IPS-15b (cell line): Measurements from ENCODE around the gene JAKMIP2.

Experiments used
- H3K27me3 ChIP-seq: one replicate; pipeline ENCODE4 v1.6.1; 2013; ENCODE audit warnings: low read length; ENCODE audit not compliant: control insufficient read depth, insufficient read depth
- H3K36me3 ChIP-seq: one replicate; pipeline ENCODE4 v1.6.1; 2013; ENCODE audit warnings: low read length; ENCODE audit not compliant: control insufficient read depth, insufficient read depth
- H3K4me1 ChIP-seq: one replicate; pipeline ENCODE4 v1.6.1; 2013; ENCODE audit warnings: mild to moderate bottlenecking, low read length; ENCODE audit not compliant: control insufficient read depth, insufficient read depth
- H3K4me3 ChIP-seq: one replicate; pipeline ENCODE4 v1.5.1; 2013; ENCODE audit warnings: low read depth, low read length
- H3K9ac ChIP-seq: one replicate; pipeline ENCODE4 v1.6.1; 2013; ENCODE audit warnings: low read depth, mild to moderate bottlenecking, low read length
- H3K9me3 ChIP-seq: one replicate; pipeline ENCODE4 v1.6.1; 2013; ENCODE audit warnings: mild to moderate bottlenecking, low read length; ENCODE audit not compliant: control insufficient read depth, insufficient read depth

JAKMIP2 gene

GRCh38 chr5:147754372-147755122 lies 28.0 kb downstream of the JAKMIP2 start:
- H3K9me3 ChIP-seq = no peaks in the 10 kb centered on the region
- H3K4me1 ChIP-seq = peaks cover 20% of the 10 kb centered on the region
- no peaks in the 10 kb centered on the region for H3K27me3 ChIP-seq
- H3K9ac ChIP-seq = no peak overlapping the region
- H3K4me3 ChIP-seq = no peak overlapping the region
- no peaks in the 10 kb centered on the region for H3K36me3 ChIP-seq

- H3K9ac ChIP-seq = no peak overlapping the region
- H3K27me3 ChIP-seq = no peaks in the 10 kb centered on the region
- no peak overlapping the region for H3K4me3 ChIP-seq
- H3K9me3 ChIP-seq = no peaks in the 10 kb centered on the region
- H3K36me3 ChIP-seq = no peaks in the 10 kb centered on the region
- peaks cover 27% of the 10 kb centered on the region for H3K4me1 ChIP-seq
Observed at GRCh38 chr5:147753765-147754164, 28.8 kb downstream of the JAKMIP2 start.

- H3K4me3 ChIP-seq = no peak overlapping the region
- H3K9ac ChIP-seq = no peak overlapping the region
- no peaks in the 10 kb centered on the region for H3K27me3 ChIP-seq
- H3K36me3 ChIP-seq = no peaks in the 10 kb centered on the region
- H3K9me3 ChIP-seq = no peaks in the 10 kb centered on the region
- peaks cover 34% of the 10 kb centered on the region for H3K4me1 ChIP-seq
Observed at GRCh38 chr5:147752666-147753290, 29.8 kb downstream of the JAKMIP2 start.

DNA sequence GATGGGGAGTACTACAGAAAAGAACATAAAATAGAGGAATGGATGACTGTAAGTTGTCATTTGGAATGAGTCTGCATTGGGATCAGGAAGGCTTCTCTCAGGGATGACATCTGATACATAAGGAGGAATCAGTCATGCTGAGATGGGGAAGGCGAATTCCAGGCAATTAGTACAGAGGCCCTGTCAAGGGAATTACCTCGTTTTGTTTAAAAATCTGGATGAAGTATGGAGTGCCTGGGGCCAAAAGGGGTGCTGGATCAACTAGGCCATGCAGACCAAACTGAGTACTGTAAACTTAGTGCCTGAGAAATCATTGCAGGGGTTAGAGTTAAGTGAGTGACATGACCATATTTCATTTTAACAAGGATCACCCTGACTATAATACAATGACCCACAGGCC lies 30.5 kb downstream of the JAKMIP2 start:
- Histone ChIP-seq H3K36me3 (no peaks in the 10 kb centered on the region), H3K9ac (no peak overlapping the region), H3K9me3 (no peaks in the 10 kb centered on the region), H3K4me3 (no peak overlapping the region), H3K27me3 (no peaks in the 10 kb centered on the region), H3K4me1 (peaks cover 39% of the 10 kb centered on the region)

- no peaks in the 10 kb centered on the region for H3K27me3 ChIP-seq
- H3K9me3 ChIP-seq = no peaks in the 10 kb centered on the region
- H3K4me3 ChIP-seq = no peak overlapping the region
- no peaks in the 10 kb centered on the region for H3K36me3 ChIP-seq
- no peak overlapping the region for H3K9ac ChIP-seq
- peaks cover 39% of the 10 kb centered on the region for H3K4me1 ChIP-seq
Observed at GRCh38 chr5:147751156-147751830, 31.2 kb downstream of the JAKMIP2 start.

DNA sequence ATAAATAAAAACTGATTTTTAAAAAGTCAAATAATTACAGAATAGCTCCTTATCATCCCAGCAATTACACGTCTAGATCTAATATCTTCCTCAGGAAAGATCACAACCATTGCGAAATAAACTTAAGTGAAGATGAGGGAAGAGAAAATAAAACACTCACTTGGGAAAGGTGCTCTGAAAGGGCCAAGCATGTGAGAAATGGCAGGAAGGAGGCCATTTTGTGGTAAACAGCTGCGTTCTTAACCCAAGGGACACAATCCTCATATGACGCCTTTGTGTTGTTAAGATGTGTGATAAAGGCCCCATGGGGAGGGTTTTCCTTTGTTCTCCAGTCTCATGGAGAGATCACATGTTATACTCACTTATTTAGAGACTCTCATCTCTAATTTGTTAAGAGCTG lies 32.5 kb downstream of the JAKMIP2 start:
- Histone ChIP-seq H3K4me3 (no peak overlapping the region), H3K27me3 (no peaks in the 10 kb centered on the region), H3K36me3 (no peaks in the 10 kb centered on the region), H3K4me1 (peaks cover 39% of the 10 kb centered on the region), H3K9me3 (no peaks in the 10 kb centered on the region), H3K9ac (no peak overlapping the region)

DNA sequence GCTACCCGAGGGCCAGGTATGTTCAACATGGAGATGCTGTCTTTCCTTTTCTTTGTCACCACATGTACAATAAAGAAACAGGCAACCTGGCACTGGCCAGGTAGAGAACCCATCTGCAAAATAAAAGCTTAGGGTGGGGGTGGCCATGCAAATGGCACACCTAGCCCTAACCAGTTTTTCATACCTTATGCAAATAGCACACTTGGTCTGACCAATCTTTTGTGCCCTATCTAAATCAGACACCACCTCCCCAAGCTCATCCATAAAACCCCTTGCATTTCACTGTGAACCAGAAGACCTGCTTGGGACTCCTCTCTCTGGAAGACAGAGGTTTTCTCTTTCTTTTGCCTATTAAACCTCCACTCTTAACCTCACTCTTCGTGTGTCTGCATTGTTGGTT lies 33.9 kb downstream of the JAKMIP2 start:
- Histone ChIP-seq H3K9me3 (no peaks in the 10 kb centered on the region), H3K4me3 (no peak overlapping the region), H3K36me3 (no peaks in the 10 kb centered on the region), H3K27me3 (no peaks in the 10 kb centered on the region), H3K9ac (no peak overlapping the region), H3K4me1 (peaks cover 39% of the 10 kb centered on the region)

- Histone ChIP-seq H3K36me3 (no peaks in the 10 kb centered on the region), H3K9ac (no peak overlapping the region), H3K4me3 (no peak overlapping the region), H3K27me3 (no peaks in the 10 kb centered on the region), H3K4me1 (peaks cover 36% of the 10 kb centered on the region), H3K9me3 (no peaks in the 10 kb centered on the region)
Observed at GRCh38 chr5:147746986-147747385, 35.5 kb downstream of the JAKMIP2 start.

- no peaks in the 10 kb centered on the region for H3K36me3 ChIP-seq
- peaks cover 13% of the 10 kb centered on the region for H3K4me1 ChIP-seq
- H3K9ac ChIP-seq = no peak overlapping the region
- no peaks in the 10 kb centered on the region for H3K9me3 ChIP-seq
- no peaks in the 10 kb centered on the region for H3K27me3 ChIP-seq
- H3K4me3 ChIP-seq = no peak overlapping the region
Observed at GRCh38 chr5:147743678-147744374, 38.7 kb downstream of the JAKMIP2 start.

DNA sequence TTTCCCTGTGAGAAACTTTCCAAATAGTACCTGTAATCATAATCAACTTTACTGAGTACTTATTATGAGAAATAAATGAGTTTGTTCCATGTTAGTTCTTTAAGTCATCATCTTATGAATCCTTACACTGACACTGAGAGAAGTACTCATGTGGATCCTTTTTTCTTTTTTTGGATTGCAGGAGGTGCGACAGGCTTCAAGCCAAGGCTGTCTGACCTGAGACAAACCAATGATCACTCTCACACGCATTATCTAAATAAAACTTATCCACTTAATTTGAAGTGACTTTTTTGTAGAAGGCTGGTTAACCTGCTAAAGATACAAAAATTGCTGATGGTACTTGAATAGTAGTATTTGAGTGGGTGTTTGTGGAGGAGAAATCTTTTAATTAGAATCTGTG lies 39.5 kb downstream of the JAKMIP2 start:
- Histone ChIP-seq H3K27me3 (no peaks in the 10 kb centered on the region), H3K36me3 (no peaks in the 10 kb centered on the region), H3K9ac (no peak overlapping the region), H3K4me1 (peaks cover 7% of the 10 kb centered on the region), H3K9me3 (no peaks in the 10 kb centered on the region), H3K4me3 (no peak overlapping the region)

- H3K4me3 ChIP-seq = no peak overlapping the region
- H3K4me1 ChIP-seq = no peaks in the 10 kb centered on the region
Observed at GRCh38 chr5:147742151-147742550, 40.4 kb downstream of the JAKMIP2 start.

More at GRCh38 chr5:147742151-147742550, 40.4 kb downstream of the JAKMIP2 start:
- Histone ChIP-seq H3K9ac (no peak overlapping the region), H3K27me3 (no peaks in the 10 kb centered on the region), H3K9me3 (no peaks in the 10 kb centered on the region), H3K36me3 (no peaks in the 10 kb centered on the region)
